H1 (cell line): Measurements from ENCODE around the gene FAM240A. TPM values are rescaled to one million over a fixed set of nuclear protein-coding genes. Genes with fewer than 3 reads are reported as not detected.
A peak's percentile ranks its signal among the peaks of the same experiment; 100 is the strongest.

Source experiments
- CTCF ChIA-PET: fragments of 300-600 bp; sonication (Branson Sonifier 250); formaldehyde crosslinking; loops from one replicate; lab custom pipeline; 2021; ENCODE audit not compliant: partially characterized antibody; lab: Charles Lee
- POLR2A ChIA-PET: fragments of 300-600 bp; sonication (Branson Sonifier 250); formaldehyde crosslinking; loops from one replicate; lab custom pipeline; 2021; ENCODE audit warnings: inconsistent platforms; ENCODE audit not compliant: partially characterized antibody; lab: Charles Lee
- DNase-seq, 2 experiments: peaks; one replicate each; pipeline versions ENCODE4 v3.0.0 to v3.0.0-alpha.2; 2010 to 2022; ENCODE audit warnings: low spot score in 2 of 2, low read depth in 1 of 2, mixed read lengths in 1 of 2
- FAIRE-seq: peaks from 2 replicates; lab custom pipeline; 2011; peaks lifted over from hg19 to GRCh38; lab: Jason Lieb, UNC
- H2AFZ ChIP-seq: 2 replicates; pipeline ENCODE4 v1.8.1; 2012; ENCODE audit warnings: low read length, inconsistent platforms
- H2AK5ac ChIP-seq: 2 replicates; pipeline ENCODE4 v1.6.1; 2013; ENCODE audit warnings: low read depth, low read length
- H2BK120ac ChIP-seq: replicated peaks from 2 replicates; pipeline ENCODE3; 2013; ENCODE audit warnings: low read depth, low read length, inconsistent platforms
- H2BK12ac ChIP-seq: 2 replicates; pipeline ENCODE4 v1.6.1; 2013; ENCODE audit warnings: low read depth, low read length
- H2BK15ac ChIP-seq: 2 replicates; pipeline ENCODE4 v1.6.1; 2013; ENCODE audit warnings: low read length
- H2BK20ac ChIP-seq: 2 replicates; pipeline ENCODE4 v1.6.1; 2013; ENCODE audit warnings: low read length
- H2BK5ac ChIP-seq: 2 replicates; pipeline ENCODE4 v1.6.1; 2013; ENCODE audit warnings: low read depth, low read length
- H3K14ac ChIP-seq: 2 replicates; pipeline ENCODE4 v1.6.1; 2013; ENCODE audit warnings: inconsistent platforms; ENCODE audit not compliant: insufficient read length
- H3K18ac ChIP-seq: 2 replicates; pipeline ENCODE4 v1.6.1; 2013; ENCODE audit warnings: low read length; ENCODE audit errors: extremely low read depth
- H3K23ac ChIP-seq: 2 replicates; pipeline ENCODE4 v1.6.1; 2013; ENCODE audit warnings: inconsistent platforms; ENCODE audit not compliant: insufficient read length
- H3K23me2 ChIP-seq: 2 replicates; pipeline ENCODE4 v1.6.1; 2013; ENCODE audit warnings: low read depth, low read length
- H3K27ac ChIP-seq: 2 replicates; pipeline ENCODE4 v1.6.1; 2011; ENCODE audit warnings: low read depth, low read length, inconsistent platforms
- H3K27me3 ChIP-seq, 4 experiments: replicated peaks in 1 of 4; 1 replicate in 1 of 4; 2 replicates in 3 of 4; pipeline versions ENCODE4 v1.6.1 to v1.8.1; 2011 to 2013; ENCODE audit warnings: low read length in 3 of 4, mild to moderate bottlenecking in 3 of 4, inconsistent platforms in 2 of 4, mixed read lengths in 2 of 4, moderate library complexity in 1 of 4; ENCODE audit not compliant: control insufficient read depth in 3 of 4, insufficient read depth in 3 of 4; ENCODE audit errors: extremely low read depth in 1 of 4
- H3K36me3 ChIP-seq, 4 experiments: 2 replicates each; pipeline versions ENCODE4 v1.6.1 to v1.8.1; 2011 to 2013; ENCODE audit warnings: mild to moderate bottlenecking in 4 of 4, low read length in 3 of 4, moderate library complexity in 2 of 4, control low read depth in 1 of 4, inconsistent platforms in 1 of 4; ENCODE audit not compliant: insufficient read depth in 4 of 4, control insufficient read depth in 2 of 4
- H3K4ac ChIP-seq: replicated peaks from 2 replicates; pipeline ENCODE3; 2013; ENCODE audit warnings: low read length, low read depth, mixed read lengths, inconsistent platforms; ENCODE audit not compliant: insufficient read length
- H3K4me1 ChIP-seq, 4 experiments: replicated peaks in 1 of 4; 1 replicate in 1 of 4; 2 replicates in 3 of 4; pipeline versions ENCODE4 v1.6.1 to v1.8.1; 2011 to 2013; ENCODE audit warnings: low read length in 3 of 4, inconsistent platforms in 2 of 4, mixed read lengths in 1 of 4; ENCODE audit not compliant: insufficient read depth in 4 of 4, control insufficient read depth in 3 of 4
- H3K4me2 ChIP-seq, 2 experiments: 2 replicates each; pipeline versions ENCODE4 v1.6.1 to v1.8.1; 2011 to 2013; ENCODE audit warnings: low read depth in 2 of 2, low read length in 2 of 2, control low read depth in 1 of 2, inconsistent platforms in 1 of 2, mild to moderate bottlenecking in 1 of 2; ENCODE audit not compliant: insufficient read depth in 1 of 2
- H3K4me3 ChIP-seq, 4 experiments: fragments of 200-600, 300-600 bp in 1 of 4; sonication (generic), shearing (Covaris generic), sonication (Bioruptor Twin) in 1 of 4; 2 replicates each; pipeline versions ENCODE4 v1.5.1 to v1.8.1; 2011 to 2016; ENCODE audit warnings: low read length in 4 of 4, low read depth in 3 of 4, control low read depth in 2 of 4, inconsistent platforms in 2 of 4, mild to moderate bottlenecking in 2 of 4, mixed read lengths in 1 of 4, moderate library complexity in 1 of 4; ENCODE audit not compliant: insufficient read depth in 2 of 4; ENCODE audit errors: extremely low read depth in 1 of 4
- H3K56ac ChIP-seq: replicated peaks from 2 replicates; pipeline ENCODE3; 2013; ENCODE audit warnings: low read depth, mild to moderate bottlenecking, mixed read lengths, low read length, inconsistent platforms; ENCODE audit not compliant: insufficient read length
- H3K79me1 ChIP-seq: 2 replicates; pipeline ENCODE4 v1.6.1; 2013; ENCODE audit warnings: low read depth, low read length, control low read depth
- H3K79me2 ChIP-seq, 2 experiments: 2 replicates each; pipeline versions ENCODE4 v1.6.1 to v1.8.1; 2012 to 2013; ENCODE audit warnings: low read length in 2 of 2, mild to moderate bottlenecking in 2 of 2, inconsistent platforms in 1 of 2; ENCODE audit not compliant: insufficient read depth in 2 of 2, control insufficient read depth in 1 of 2
- H3K9ac ChIP-seq, 4 experiments: replicated peaks in 1 of 4; 1 replicate in 1 of 4; 2 replicates in 3 of 4; pipeline versions ENCODE4 v1.6.1 to v1.8.1; 2011 to 2013; ENCODE audit warnings: low read depth in 3 of 4, low read length in 3 of 4, control low read depth in 2 of 4, mild to moderate bottlenecking in 2 of 4, moderate library complexity in 2 of 4, inconsistent platforms in 1 of 4; ENCODE audit errors: extremely low read depth in 1 of 4
- H3K9me3 ChIP-seq, 2 experiments: 2 replicates each; pipeline versions ENCODE4 v1.6.1 to v1.8.1; 2012 to 2013; ENCODE audit warnings: mild to moderate bottlenecking in 2 of 2, moderate library complexity in 2 of 2, control low read depth in 1 of 2, inconsistent platforms in 1 of 2, low read depth in 1 of 2, low read length in 1 of 2, mixed read lengths in 1 of 2; ENCODE audit not compliant: insufficient read depth in 2 of 2
- H4K20me1 ChIP-seq, 2 experiments: replicated peaks in 1 of 2; 2 replicates each; pipeline versions ENCODE3 to v1.8.1; 2011 to 2013; ENCODE audit warnings: inconsistent platforms in 2 of 2, low read length in 2 of 2, mild to moderate bottlenecking in 1 of 2; ENCODE audit not compliant: insufficient read depth in 2 of 2, control insufficient read depth in 1 of 2
- H4K5ac ChIP-seq: 2 replicates; pipeline ENCODE4 v1.6.1; 2013; ENCODE audit warnings: low read length, low read depth, mixed read lengths, inconsistent platforms; ENCODE audit not compliant: insufficient read length
- H4K8ac ChIP-seq: 2 replicates; pipeline ENCODE4 v1.8.0; 2013; ENCODE audit warnings: mild to moderate bottlenecking, moderate library complexity, low read length, inconsistent platforms; ENCODE audit not compliant: insufficient read depth; ENCODE audit errors: extremely low read depth
- H4K91ac ChIP-seq: replicated peaks from 2 replicates; pipeline ENCODE3; 2013; ENCODE audit warnings: low read length, mixed read lengths, inconsistent platforms; ENCODE audit not compliant: insufficient read length
- CBX5 ChIP-seq: fragments of 300-800, 300-1000 bp; sonication (generic); IDR thresholded peaks from 2 replicates; pipeline ENCODE4 v1.7.1; 2016; ENCODE audit warnings: antibody characterized with exemption, low read length, low read depth
- CEBPB ChIP-seq: IDR thresholded peaks from 2 replicates; pipeline ENCODE4 v1.6.1; 2012; ENCODE audit warnings: low read depth, low read length
- JUN ChIP-seq: IDR thresholded peaks from 2 replicates; pipeline ENCODE4 v1.6.1; 2011; ENCODE audit warnings: low read depth, mild to moderate bottlenecking, improper control_type of control experiment, low read length
- KDM5A ChIP-seq: fragments of 200-600 bp; IDR thresholded peaks from 2 replicates; pipeline ENCODE4 v1.7.1; 2012; ENCODE audit warnings: mild to moderate bottlenecking, low read length, inconsistent platforms, mixed read lengths
- PHF8 ChIP-seq: fragments of 200-600 bp; sonication (generic); conservative IDR thresholded peaks from 2 replicates; pipeline ENCODE4 v1.7.1; 2012; ENCODE audit warnings: low read depth, mild to moderate bottlenecking, inconsistent platforms, low read length, moderate library complexity
- POLR2AphosphoS5 ChIP-seq: IDR thresholded peaks from 2 replicates; pipeline ENCODE4 v1.6.1; 2011; ENCODE audit warnings: low read depth, low read length
- POU5F1 ChIP-seq: IDR thresholded peaks from 2 replicates; pipeline ENCODE4 v1.6.1; 2011; ENCODE audit warnings: low read depth, mild to moderate bottlenecking, low read length, moderate library complexity
- RBBP5 ChIP-seq: IDR thresholded peaks from 2 replicates; pipeline ENCODE4 v1.7.1; 2012; ENCODE audit warnings: low read depth, mild to moderate bottlenecking, inconsistent platforms, low read length, moderate library complexity, borderline replicate concordance
- RXRA ChIP-seq: IDR thresholded peaks from 2 replicates; pipeline ENCODE4 v1.6.1; 2011; ENCODE audit warnings: low read depth, mild to moderate bottlenecking, low read length, moderate library complexity; ENCODE audit not compliant: insufficient read depth
- SAP30 ChIP-seq: fragments of 300-600 bp; sonication (generic); IDR thresholded peaks from 2 replicates; pipeline ENCODE4 v1.7.1; 2012; ENCODE audit warnings: low read length, moderate library complexity, mild to moderate bottlenecking, inconsistent platforms; ENCODE audit not compliant: insufficient read depth, insufficient replicate concordance
- SIX5 ChIP-seq: IDR thresholded peaks from 2 replicates; pipeline ENCODE4 v1.6.1; 2011; ENCODE audit warnings: mild to moderate bottlenecking, low read depth, low read length
- SP4 ChIP-seq: IDR thresholded peaks from 2 replicates; pipeline ENCODE4 v1.6.1; 2012; ENCODE audit warnings: low read length, inconsistent platforms
- TCF12 ChIP-seq: IDR thresholded peaks from 2 replicates; pipeline ENCODE4 v1.6.1; 2011; ENCODE audit warnings: low read depth, mild to moderate bottlenecking, low read length
- TEAD4 ChIP-seq: IDR thresholded peaks from 2 replicates; pipeline ENCODE4 v1.6.1; 2012; ENCODE audit warnings: low read depth, low read length, inconsistent platforms, mixed read lengths
- YY1 ChIP-seq: IDR thresholded peaks from 2 replicates; pipeline ENCODE4 v1.6.1; 2011; ENCODE audit warnings: low read depth, mild to moderate bottlenecking, low read length
- WGBS, 2 experiments: shearing (Covaris generic) in 1 of 2; methylation state at CpG; one replicate each; pipeline versions ENCODE4 v1.1.6 to v1.1.7; 2013 to 2015; ENCODE audit warnings: low lambda C conversion rate in 2 of 2, mixed read lengths in 2 of 2, inconsistent platforms in 1 of 2, low coverage in 1 of 2, missing lambda C conversion rate in 1 of 2; ENCODE audit not compliant: insufficient replicate concordance in 2 of 2, insufficient coverage in 1 of 2, insufficient read length in 1 of 2; ENCODE audit errors: extremely low coverage in 1 of 2, missing lambda C conversion rate in 1 of 2; 5-methylcytosine and 5-hydroxymethylcytosine counted together
- polyA plus RNA-seq, 7 experiments: library from polyadenylated mRNA; depleted of rRNA in 3 of 7; stranded (reverse) in 5 of 7; unstranded in 2 of 7; fragments of >200 nt in 5 of 7; fragments of 200-250 nt in 2 of 7; gene quantifications; 1 replicate in 5 of 7; 2 replicates in 1 of 7; 4 replicates in 1 of 7; pipeline versions ENCODE4 v1.2.1 to v1.2.3, GENCODE V29; 2011 to 2013; ENCODE audit warnings: missing spikeins in 2 of 7, mixed read lengths in 2 of 7
- total RNA-seq: library from RNA; stranded (reverse); fragmentation: NEBNext Ultra II Directional; extraction: Animal tissue kit (Norgen Biotek cat#: 25700); gene quantifications from 2 replicates; pipeline ENCODE4 v1.2.1, GENCODE V29; 2021

The FAM240A gene
- total and polyA plus RNA-seq, 2 of the 8 experiments (the other 6 are each of a cell fraction or from before 2014, with no cell fraction given), result 0.08 TPM; not detected in 1

DNA sequence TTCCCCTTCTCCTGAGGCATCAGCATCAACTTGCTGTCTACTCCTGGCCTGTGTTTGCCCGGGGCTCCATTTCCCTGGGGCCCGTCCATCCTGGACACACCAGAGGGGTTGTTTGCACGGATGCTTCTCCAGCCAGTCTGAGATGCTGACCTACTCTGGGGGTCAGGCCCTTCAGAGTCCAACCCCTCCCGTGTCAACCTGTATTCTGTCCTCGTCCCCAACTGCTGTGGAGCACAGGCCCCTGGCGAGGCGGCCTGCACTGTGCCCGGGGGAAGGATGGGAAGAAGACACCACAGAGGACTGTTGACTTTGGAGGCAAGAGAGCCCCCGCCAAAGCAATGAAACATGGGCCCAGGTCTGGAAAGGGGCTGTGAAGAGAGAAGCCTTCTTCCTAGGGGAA lies 55.3 kb downstream of the FAM240A start:
- H3K56ac ChIP-seq, result no peak overlapping the region
- H3K23me2 ChIP-seq, result no peaks in the 10 kb centered on the region
- H2BK5ac ChIP-seq, result 0 out of 2 replicates have a peak overlapping the region, but pooled peaks have one; percentile 35
- H3K14ac ChIP-seq, result no peak overlapping the region
- no peak overlapping the region for H3K18ac ChIP-seq
- ChIA-PET CTCF (interaction anchor here (1.2 to 1.3 kb wide), 2 partner anchors 179 to 228 kb away, joined by 3 to 4 read pairs; no protein-coding TSS in a partner anchor), POLR2A (no interaction called here)
- no peak overlapping the region for H4K91ac ChIP-seq
- H3K4me2 ChIP-seq, result no peak overlapping the region
- no peaks in the 10 kb centered on the region; a peak in 1 of 7 replicates for H3K27me3 ChIP-seq
- TF ChIP-seq KDM5A (no peak), TCF12 (no peak), PHF8 (no peak), SIX5 (no peak), CBX5 (no peak), SP4 (no peak), JUN (no peak), POLR2AphosphoS5 (no peak), POU5F1 (no peak), RBBP5 (no peak), RXRA (no peak), SAP30 (no peak), TEAD4 (no peak), YY1 (no peak), CEBPB (no peak)
- H3K4ac ChIP-seq, result no peak overlapping the region
- no peak overlapping the region for H4K5ac ChIP-seq
- no peak overlapping the region for H3K23ac ChIP-seq
- no peak overlapping the region for H4K8ac ChIP-seq
- FAIRE-seq (no peak), DNase-seq (no peak)
- H2AK5ac ChIP-seq, result no peak overlapping the region
- H3K36me3 ChIP-seq, result no peaks in the 10 kb centered on the region
- no peak overlapping the region for H2AFZ ChIP-seq
- WGBS, 2 experiments, result 92% methylated on average over 9 of the region's 9 CpGs; no CpG with 5 or more reads in 1 of the 2 experiments
- no peaks in the 10 kb centered on the region for H3K79me2 ChIP-seq
- no peak overlapping the region for H3K9ac ChIP-seq
- H2BK120ac ChIP-seq, result no peak overlapping the region
- H3K27ac ChIP-seq, result no peak overlapping the region
- no peaks in the 10 kb centered on the region for H4K20me1 ChIP-seq
- no peak overlapping the region for H2BK20ac ChIP-seq
- peaks cover 4 to 9% (median 6%) of the 10 kb centered on the region in 4 experiments for H3K4me1 ChIP-seq
- H3K4me3 ChIP-seq, result no peak overlapping the region
- no peak overlapping the region for H2BK12ac ChIP-seq
- H3K9me3 ChIP-seq, result no peaks in the 10 kb centered on the region
- no peak overlapping the region for H2BK15ac ChIP-seq
- no peaks in the 10 kb centered on the region for H3K79me1 ChIP-seq
